Activated naive CD4-positive, alpha-beta T cell treated with anti-CD3 and anti-CD28 coated beads, Interleukin-2, amount 10 ng/mL, durations not matched to agents 7 days and 5 days (primary cell): ENCODE results near the gene UXS1.

ENCODE experiments used
- CTCF ChIA-PET: fragments of 350-600 bp; sonication (Branson Sonifier 250); formaldehyde crosslinking; loops from one replicate; lab custom pipeline; 2021; ENCODE audit warnings: antibody characterized with exemption; lab: Charles Lee
- DNase-seq: peaks from one replicate; pipeline ENCODE4 v3.0.0-alpha.2; 2020
- H3K27ac Mint-ChIP-seq: one replicate; pipeline ENCODE4 v1.8.0; 2021; ENCODE audit warnings: mild to moderate bottlenecking, moderate library complexity, mixed read lengths
- H3K27me3 Mint-ChIP-seq: one replicate; pipeline ENCODE4 v1.8.0; 2021; ENCODE audit warnings: mild to moderate bottlenecking, mixed read lengths
- H3K36me3 Mint-ChIP-seq: one replicate; pipeline ENCODE4 v1.8.0; 2021; ENCODE audit warnings: mixed read lengths
- H3K4me1 Mint-ChIP-seq: one replicate; pipeline ENCODE4 v1.8.0; 2021; ENCODE audit warnings: mixed read lengths
- H3K4me3 Mint-ChIP-seq: one replicate; pipeline ENCODE4 v1.8.0; 2021; ENCODE audit warnings: mild to moderate bottlenecking, moderate library complexity, mixed read lengths
- H3K9me3 Mint-ChIP-seq: one replicate; pipeline ENCODE4 v1.8.0; 2021; ENCODE audit warnings: mixed read lengths

Gene UXS1

GRCh38 chr2:106113361-106113966 is 80.6 kb downstream of the UXS1 start:
- no peak overlapping the region for H3K27ac Mint-ChIP-seq
- H3K36me3 Mint-ChIP-seq: peaks cover 61% of the 10 kb centered on the region
- no peaks in the 10 kb centered on the region for H3K4me1 Mint-ChIP-seq
- H3K27me3 Mint-ChIP-seq: no peaks in the 10 kb centered on the region
- CTCF ChIA-PET: interaction anchor here (1.1 kb wide), 1 partner anchor 8 kb away, joined by 3 read pairs; no protein-coding TSS in a partner anchor
- no peaks in the 10 kb centered on the region for H3K9me3 Mint-ChIP-seq
- DNase-seq: no peak
- H3K4me3 Mint-ChIP-seq: no peak overlapping the region

- CTCF ChIA-PET: no interaction called here
- Mint-ChIP-seq H3K36me3 (peaks cover 52% of the 10 kb centered on the region), H3K27me3 (no peaks in the 10 kb centered on the region), H3K4me3 (no peak overlapping the region), H3K9me3 (no peaks in the 10 kb centered on the region), H3K4me1 (no peaks in the 10 kb centered on the region), H3K27ac (no peak overlapping the region)
- DNase-seq: no peak
Observed at GRCh38 chr2:106111882-106112571, 82.1 kb downstream of the UXS1 start.

- Mint-ChIP-seq H3K4me1 (no peaks in the 10 kb centered on the region), H3K27ac (peak overlapping the region; percentile 9), H3K9me3 (no peaks in the 10 kb centered on the region), H3K4me3 (no peak overlapping the region), H3K27me3 (no peaks in the 10 kb centered on the region), H3K36me3 (peaks cover 34% of the 10 kb centered on the region)
- CTCF ChIA-PET: interaction anchor here (1.1 to 2.7 kb wide), 2 partner anchors 51 to 83 kb away, joined by 3 to 11 read pairs; no protein-coding TSS in a partner anchor
- DNase-seq: no peak
Observed at GRCh38 chr2:106109675-106110424, 84.3 kb downstream of the UXS1 start.

GRCh38 chr2:106108791-106109190 is 85.3 kb downstream of the UXS1 start:
- Mint-ChIP-seq H3K4me1 (peaks cover 4% of the 10 kb centered on the region), H3K4me3 (no peak overlapping the region), H3K27me3 (no peaks in the 10 kb centered on the region), H3K27ac (no peak overlapping the region), H3K36me3 (peaks cover 31% of the 10 kb centered on the region), H3K9me3 (no peaks in the 10 kb centered on the region)
- CTCF ChIA-PET: interaction anchor here (1.0 to 2.7 kb wide), 3 partner anchors 48 to 58 kb away, joined by 3 to 11 read pairs (median 3); no protein-coding TSS in a partner anchor
- no peak for DNase-seq

GRCh38 chr2:106108351-106108750 is 85.8 kb downstream of the UXS1 start:
- Mint-ChIP-seq H3K4me1 (peaks cover 4% of the 10 kb centered on the region), H3K27me3 (no peaks in the 10 kb centered on the region), H3K36me3 (peaks cover 31% of the 10 kb centered on the region), H3K4me3 (no peak overlapping the region), H3K27ac (no peak overlapping the region), H3K9me3 (no peaks in the 10 kb centered on the region)
- DNase-seq: no peak
- CTCF ChIA-PET: interaction anchor here (1.0 to 2.7 kb wide), 4 partner anchors 48 to 87 kb away, joined by 3 to 11 read pairs (median 3); no protein-coding TSS in a partner anchor

GRCh38 chr2:106107509-106108131 is 86.5 kb downstream of the UXS1 start:
- Mint-ChIP-seq H3K36me3 (peaks cover 30% of the 10 kb centered on the region), H3K27me3 (no peaks in the 10 kb centered on the region), H3K4me1 (peaks cover 7% of the 10 kb centered on the region), H3K4me3 (no peak overlapping the region), H3K9me3 (no peaks in the 10 kb centered on the region), H3K27ac (no peak overlapping the region)
- CTCF ChIA-PET: interaction anchor here (1.0 to 1.4 kb wide), 3 partner anchors 49 to 88 kb away, joined by 3 to 4 read pairs (median 3); no protein-coding TSS in a partner anchor
- DNase-seq: no peak

GRCh38 chr2:106106622-106107508 is 87.2 kb downstream of the UXS1 start:
- Mint-ChIP-seq H3K9me3 (no peaks in the 10 kb centered on the region), H3K4me1 (peaks cover 8% of the 10 kb centered on the region), H3K4me3 (no peak overlapping the region), H3K36me3 (peaks cover 32% of the 10 kb centered on the region), H3K27me3 (no peaks in the 10 kb centered on the region), H3K27ac (peak overlapping the region; percentile 65)
- DNase-seq: no peak
- CTCF ChIA-PET: interaction anchor here (1.0 to 1.4 kb wide), 2 partner anchors 53 to 475 kb away, joined by 4 read pairs; no protein-coding TSS in a partner anchor

GRCh38 chr2:106105151-106105922 is 88.8 kb downstream of the UXS1 start:
- CTCF ChIA-PET: interaction anchor here (0.7 to 1.8 kb wide), 12 partner anchors 9 to 477 kb away, joined by 3 to 8 read pairs (median 3); no protein-coding TSS in a partner anchor
- H3K27me3 Mint-ChIP-seq: no peaks in the 10 kb centered on the region
- H3K4me1 Mint-ChIP-seq: peaks cover 8% of the 10 kb centered on the region
- H3K9me3 Mint-ChIP-seq: no peaks in the 10 kb centered on the region
- no peak overlapping the region for H3K4me3 Mint-ChIP-seq
- no peak for DNase-seq
- no peak overlapping the region for H3K27ac Mint-ChIP-seq
- peaks cover 32% of the 10 kb centered on the region for H3K36me3 Mint-ChIP-seq

- peak overlapping the region; percentile 20 for H3K27ac Mint-ChIP-seq
- no peaks in the 10 kb centered on the region for H3K9me3 Mint-ChIP-seq
- H3K27me3 Mint-ChIP-seq: no peaks in the 10 kb centered on the region
- peak; percentile 75 for DNase-seq
- peaks cover 8% of the 10 kb centered on the region for H3K4me1 Mint-ChIP-seq
- H3K36me3 Mint-ChIP-seq: peaks cover 32% of the 10 kb centered on the region
- H3K4me3 Mint-ChIP-seq: no peak overlapping the region
- CTCF ChIA-PET: interaction anchor here (0.9 to 1.8 kb wide), 11 partner anchors 10 to 478 kb away, joined by 3 to 8 read pairs (median 4); no protein-coding TSS in a partner anchor
Observed at GRCh38 chr2:106104332-106105062, 89.6 kb downstream of the UXS1 start.

GRCh38 chr2:106099691-106100090 is 94.4 kb downstream of the UXS1 start:
- Mint-ChIP-seq H3K9me3 (no peaks in the 10 kb centered on the region), H3K4me1 (peaks cover 50% of the 10 kb centered on the region), H3K36me3 (peaks cover 55% of the 10 kb centered on the region), H3K27me3 (no peaks in the 10 kb centered on the region), H3K27ac (no peak overlapping the region), H3K4me3 (no peak overlapping the region)
- CTCF ChIA-PET: interaction anchor here (1.3 kb wide), 1 partner anchor 61 kb away, joined by 4 read pairs; no protein-coding TSS in a partner anchor
- no peak for DNase-seq

GRCh38 chr2:106098664-106099063 is 95.4 kb downstream of the UXS1 start:
- Mint-ChIP-seq H3K9me3 (no peaks in the 10 kb centered on the region), H3K4me3 (no peak overlapping the region), H3K4me1 (peaks cover 57% of the 10 kb centered on the region), H3K36me3 (peaks cover 65% of the 10 kb centered on the region), H3K27me3 (no peaks in the 10 kb centered on the region), H3K27ac (peak overlapping the region; percentile 50)
- CTCF ChIA-PET: interaction anchor here (0.7 to 1.5 kb wide), 9 partner anchors 12 to 730 kb away, joined by 3 to 7 read pairs (median 4); no protein-coding TSS in a partner anchor
- DNase-seq: no peak

GRCh38 chr2:106098081-106098480 is 96.0 kb downstream of the UXS1 start:
- no peak overlapping the region for H3K4me3 Mint-ChIP-seq
- peaks cover 1% of the 10 kb centered on the region for H3K9me3 Mint-ChIP-seq

More at GRCh38 chr2:106098081-106098480, 96.0 kb downstream of the UXS1 start:
- H3K36me3 Mint-ChIP-seq: peaks cover 68% of the 10 kb centered on the region
- CTCF ChIA-PET: interaction anchor here (0.7 to 1.5 kb wide), 7 partner anchors 11 to 729 kb away, joined by 3 to 7 read pairs (median 4); no protein-coding TSS in a partner anchor
- H3K4me1 Mint-ChIP-seq: peaks cover 63% of the 10 kb centered on the region
- peak; percentile 47 for DNase-seq
- H3K27me3 Mint-ChIP-seq: no peaks in the 10 kb centered on the region
- peak overlapping the region; percentile 78 for H3K27ac Mint-ChIP-seq
